ENCODE data around the gene C2. TPM values are rescaled to one million over a fixed set of nuclear protein-coding genes. Genes with fewer than 3 reads are reported as not detected.
"Not testable (repeated sequence)": the region's sequence is repeated elsewhere in the genome, so short reads cannot be mapped to it uniquely, and the experiment has no call there.

The C2 gene
- total RNA-seq, 2 donors from 2014 or later, result 7.8 to 15.2 TPM

DNA sequence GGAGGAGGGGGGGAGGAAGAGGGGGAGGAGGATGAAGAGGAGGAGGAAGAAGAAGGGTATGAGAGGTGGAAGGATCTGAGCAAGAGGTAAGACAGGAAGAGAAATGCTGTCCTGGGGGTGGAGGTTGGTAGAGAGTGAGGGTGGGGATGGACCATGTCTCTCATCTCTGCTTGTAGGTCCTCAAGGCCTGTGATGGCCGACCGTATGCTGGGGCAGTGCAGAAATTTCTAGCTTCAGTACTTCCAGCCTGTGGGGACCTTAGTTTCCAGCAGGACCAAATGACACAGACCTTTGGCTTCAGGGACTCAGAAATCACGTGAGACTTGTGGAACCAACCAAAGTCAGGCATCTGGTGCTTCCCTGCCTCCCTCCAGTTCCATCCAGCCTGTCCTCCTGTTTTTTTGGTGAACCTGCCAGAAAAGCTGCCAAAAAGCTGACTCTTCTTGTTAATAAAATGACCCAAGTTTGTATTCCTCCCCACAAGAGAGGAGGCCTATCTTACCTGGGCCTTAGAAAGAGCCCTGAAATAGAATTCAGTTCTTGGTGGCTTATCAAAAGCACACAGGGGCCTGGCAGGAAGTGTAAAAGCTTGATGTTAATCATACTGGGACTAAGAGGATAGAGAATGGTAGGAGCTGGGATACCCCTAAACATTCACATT is 51.9 kb downstream of the C2 start:
- no peaks in the 10 kb centered on the region for H3K9me3 ChIP-seq
- no peak overlapping the region for H3K27ac ChIP-seq
- no peaks in the 10 kb centered on the region for H3K27me3 ChIP-seq
- intact Hi-C loops (cut with DNase I), result no loop called here
- no peak overlapping the region for H3K9ac ChIP-seq (ENCODE audit: low read depth in 2 of 2, low read length in 2 of 2)
- H3K4me1 ChIP-seq, result no peaks in the 10 kb centered on the region
- no peak for DNase-seq
- H3K4me3 ChIP-seq, result no peak overlapping the region
- TF ChIP-seq CTCF (IDR thresholded peaks at IDR 0.05), result no peak
- H3K36me3 ChIP-seq, result no peaks in the 10 kb centered on the region

- H3K27me3 ChIP-seq; H3K36me3 ChIP-seq; H3K4me1 ChIP-seq; H3K27ac ChIP-seq; DNase-seq; H3K4me3 ChIP-seq; H3K9me3 ChIP-seq; intact Hi-C loops (cut with DNase I); H3K9ac ChIP-seq (ENCODE audit: low read depth in 2 of 2, low read length in 2 of 2): not testable (repeated sequence)
Measured at GRCh38 chr6:31980195-31980876, 52.8 kb downstream of the C2 start.

DNA sequence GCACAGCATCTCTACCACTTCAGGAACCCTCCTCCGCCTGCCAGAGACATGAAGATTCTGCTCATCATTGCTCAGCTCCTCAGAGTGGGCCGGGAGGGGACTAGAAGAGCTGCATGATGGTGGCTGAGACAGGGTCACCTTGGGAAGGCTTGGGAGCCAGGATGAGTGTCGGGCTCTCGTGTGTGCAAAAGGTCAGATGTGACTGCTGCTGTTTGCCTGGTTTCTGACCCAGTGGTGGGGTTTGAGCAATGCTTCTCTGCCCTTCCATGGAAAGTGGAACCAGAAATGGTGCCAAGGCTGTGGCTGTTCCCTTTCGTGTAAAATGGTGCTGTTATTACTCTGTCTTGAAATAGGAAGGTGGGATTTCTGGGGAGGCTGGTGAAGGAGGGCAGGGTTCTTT is 53.5 kb downstream of the C2 start:
- DNase-seq; H3K36me3 ChIP-seq; H3K9me3 ChIP-seq; intact Hi-C loops (cut with DNase I); H3K4me3 ChIP-seq; H3K4me1 ChIP-seq; H3K9ac ChIP-seq (ENCODE audit: low read depth in 2 of 2, low read length in 2 of 2); H3K27ac ChIP-seq; H3K27me3 ChIP-seq: not testable (repeated sequence)

GRCh38 chr6:31981744-31982143 is 54.2 kb downstream of the C2 start, which contains the start of gene C4A:
Gene C4A, plus strand, starts transcription at chr6:31982057. Its CDS starts 51 bp downstream, at chr6:31982108.
- H3K4me3 ChIP-seq; H3K36me3 ChIP-seq; H3K27me3 ChIP-seq; H3K9ac ChIP-seq (ENCODE audit: low read depth in 2 of 2, low read length in 2 of 2); DNase-seq; H3K27ac ChIP-seq; H3K9me3 ChIP-seq; intact Hi-C loops (cut with DNase I); H3K4me1 ChIP-seq: not testable (repeated sequence)

DNA sequence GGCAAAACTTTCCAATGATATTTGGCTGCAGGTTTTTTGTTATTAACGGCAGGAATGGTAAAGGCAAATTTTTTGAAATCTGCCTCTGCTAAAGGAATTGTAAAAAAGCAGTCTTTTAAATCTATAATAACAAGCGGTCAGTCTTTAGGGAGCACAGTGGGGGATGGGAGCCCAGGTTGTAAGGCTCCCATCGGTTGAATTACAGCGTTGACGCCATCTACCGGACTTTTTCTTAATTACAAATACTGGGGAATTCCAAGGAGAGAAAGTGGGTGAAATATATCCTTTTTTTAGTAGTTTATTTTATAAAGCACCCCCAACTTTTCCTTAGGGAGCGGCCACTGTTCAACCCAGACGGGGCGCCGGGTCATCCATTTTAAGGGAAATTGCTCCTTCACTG is 61.8 kb downstream of the C2 start:
- H3K9ac ChIP-seq (ENCODE audit: low read depth in 2 of 2, low read length in 2 of 2); H3K36me3 ChIP-seq; H3K4me3 ChIP-seq; intact Hi-C loops (cut with DNase I); H3K4me1 ChIP-seq; H3K9me3 ChIP-seq; H3K27me3 ChIP-seq; H3K27ac ChIP-seq; DNase-seq: not testable (repeated sequence)

- H3K9me3 ChIP-seq; intact Hi-C loops (cut with DNase I); H3K27me3 ChIP-seq; H3K4me3 ChIP-seq; H3K9ac ChIP-seq (ENCODE audit: low read depth in 2 of 2, low read length in 2 of 2); H3K36me3 ChIP-seq; H3K4me1 ChIP-seq; H3K27ac ChIP-seq; DNase-seq: not testable (repeated sequence)
Measured at GRCh38 chr6:31994421-31994820, 66.9 kb downstream of the C2 start.

Small RNA genes lying within 50 kb of the gene (microRNA-seq; reads per million reads assigned to microRNA genes)
- not detected for gene MIR1236

Other genes starting within 250 kb of the C2 start
- gene LY6G5C, start 246.7 kb upstream of the C2 start, total RNA-seq, result 1 to 10 TPM; 1.9 to 2.8 TPM
- 10 to 100 TPM; 56.8 to 65.2 TPM for gene ABHD16A, start 224.4 kb upstream of the C2 start, total RNA-seq
- not detected for gene LY6G6F, start 220.9 kb upstream of the C2 start, total RNA-seq
- gene LY6G6D, start 212.4 kb upstream of the C2 start, total RNA-seq, result not detected
- gene LY6G6C, start 206.0 kb upstream of the C2 start, total RNA-seq, result 1 to 10 TPM in 1 of 2 donors, not detected in 1; 2.3 TPM
- under 1 TPM; 0.19 to 0.57 TPM for gene MPIG6B, start 204.3 kb upstream of the C2 start, total RNA-seq
- gene DDAH2, start 198.4 kb upstream of the C2 start, total RNA-seq, result 10 to 100 TPM; 92.1 to 98.7 TPM
- 100 to 1,000 TPM; 622 to 646 TPM for gene CLIC1, start 191.2 kb upstream of the C2 start, total RNA-seq
- 10 to 100 TPM; 13.3 to 34.2 TPM for gene MSH5, start 187.7 kb upstream of the C2 start, total RNA-seq
- gene SAPCD1, start 165.1 kb upstream of the C2 start, total RNA-seq, result 1 to 10 TPM; 1.7 to 8.9 TPM
- gene VWA7, start 150.4 kb upstream of the C2 start, total RNA-seq, result 10 to 100 TPM in 1 of 2 donors, 1 to 10 TPM in 1; 6.1 to 10.1 TPM
- 100 to 1,000 TPM in 1 of 2 donors, 10 to 100 TPM in 1; 40.8 to 136 TPM for gene VARS1, start 132.0 kb upstream of the C2 start, total RNA-seq
- gene LSM2, start 120.8 kb upstream of the C2 start, total RNA-seq, result 10 to 100 TPM; 37.6 to 61.3 TPM
- gene HSPA1L, start 112.4 kb upstream of the C2 start, total RNA-seq, result 1 to 10 TPM in 1 of 2 donors, under 1 TPM in 1; 0.98 to 1.4 TPM
- 100 to 1,000 TPM; 248 to 397 TPM for gene HSPA1A, start 112.2 kb upstream of the C2 start, total RNA-seq
- gene HSPA1B, start 100.0 kb upstream of the C2 start, total RNA-seq, result 100 to 1,000 TPM; 278 to 543 TPM
- gene NEU1, start 64.9 kb upstream of the C2 start, total RNA-seq, result 10 to 100 TPM; 33.8 to 47.4 TPM
- gene SLC44A4, start 48.7 kb upstream of the C2 start, total RNA-seq, result 100 to 1,000 TPM; 546 to 779 TPM
- 10 to 100 TPM; 28.4 to 52.1 TPM for gene EHMT2, start 30.0 kb upstream of the C2 start, total RNA-seq
- gene ZBTB12, start 25.6 kb upstream of the C2 start, total RNA-seq, result 1 to 10 TPM; 2.0 to 4.9 TPM
- 10 to 100 TPM; 20.4 to 60.6 TPM for gene CFB, start 18.4 kb downstream of the C2 start, total RNA-seq
- gene NELFE, start 31.3 kb downstream of the C2 start, total RNA-seq, result 10 to 100 TPM; 50.3 to 55.6 TPM
- gene SKIC2, start 31.5 kb downstream of the C2 start, total RNA-seq, result 10 to 100 TPM; 52.5 to 81.1 TPM
- gene DXO, start 44.4 kb downstream of the C2 start, total RNA-seq, result 10 to 100 TPM; 13.0 to 16.1 TPM
- 10 to 100 TPM; 15.9 to 23.4 TPM for gene C4A, start 54.3 kb downstream of the C2 start, total RNA-seq
- 10 to 100 TPM; 11.9 to 19.4 TPM for gene C4B, start 87.1 kb downstream of the C2 start, total RNA-seq
- 1 to 10 TPM in 1 of 2 donors, not detected in 1; 3.3 TPM for gene CYP21A2, start 110.7 kb downstream of the C2 start, total RNA-seq
- gene TNXB, start 181.6 kb downstream of the C2 start, total RNA-seq, result 10 to 100 TPM in 1 of 2 donors, 1 to 10 TPM in 1; 7.3 to 20.1 TPM
- gene ATF6B, start 200.5 kb downstream of the C2 start, total RNA-seq, result 100 to 1,000 TPM in 1 of 2 donors, 10 to 100 TPM in 1; 83.3 to 131 TPM
- 1 to 10 TPM; 5.2 to 8.1 TPM for gene FKBPL, start 202.6 kb downstream of the C2 start, total RNA-seq
- under 1 TPM; 0.72 to 0.90 TPM for gene PRRT1, start 224.2 kb downstream of the C2 start, total RNA-seq
- gene PPT2, start 226.4 kb downstream of the C2 start, total RNA-seq, result 10 to 100 TPM; 18.4 to 21.0 TPM
- gene EGFL8, start 236.9 kb downstream of the C2 start, total RNA-seq, result 10 to 100 TPM; 10.4 to 13.7 TPM
- gene AGPAT1, start 248.4 kb downstream of the C2 start, total RNA-seq, result 10 to 100 TPM; 44.1 to 54.5 TPM

All from colonic mucosa (tissue), 4 donors.